K562 (cell line): Measurements from ENCODE around the gene NRN1L. TPM values are rescaled to one million over a fixed set of nuclear protein-coding genes. Genes with fewer than 3 reads are reported as not detected.

Source experiments
- ARNT ChIP-seq, 2 experiments: fragments of 450-650 bp; IDR thresholded peaks; 2 replicates each; pipeline ENCODE4 v1.6.1; 2016; ENCODE audit warnings: mild to moderate bottlenecking in 1 of 2
- ATF7 ChIP-seq: fragments of 450-650 bp; IDR thresholded peaks from 2 replicates; pipeline ENCODE4 v1.7.1; 2014; ENCODE audit warnings: mild to moderate bottlenecking, moderate library complexity
- CHD1 ChIP-seq: fragments of 200-600 bp; sonication (generic); IDR thresholded peaks from one replicate; pipeline ENCODE4 v1.6.1; 2012; ENCODE audit warnings: mild to moderate bottlenecking, moderate library complexity, low read length, inconsistent platforms
- E2F1 ChIP-seq: sonication (generic); formaldehyde crosslinking; IDR thresholded peaks from 2 replicates; pipeline ENCODE4 v1.8.1; 2023; ENCODE audit warnings: mild to moderate bottlenecking, missing genetic modification reagents, moderate library complexity
- GMEB1 ChIP-seq: fragments of 250-450 bp; sonication (Bioruptor Pico); IDR thresholded peaks from 2 replicates; pipeline ENCODE4 v1.4.0; 2020; ENCODE audit warnings: mild to moderate bottlenecking
- NR4A1 ChIP-seq, 2 experiments: fragments of 250-450 bp in 1 of 2; fragments of 450-650 bp in 1 of 2; sonication (Bioruptor Pico) in 1 of 2; IDR thresholded peaks; 2 replicates each; pipeline versions ENCODE4 v1.4.0 to v1.6.1; 2016 to 2020; ENCODE audit warnings: mild to moderate bottlenecking in 2 of 2, missing compliant biosample characterization in 1 of 2, missing genetic modification characterization in 1 of 2, moderate library complexity in 1 of 2
- PHF8 ChIP-seq: fragments of 200-600 bp; sonication (generic); IDR thresholded peaks from 2 replicates; pipeline ENCODE4 v1.6.1; 2012; ENCODE audit warnings: mixed run types, mild to moderate bottlenecking, inconsistent platforms, low read length, moderate library complexity, borderline replicate concordance
- RBBP5 ChIP-seq: fragments of 200-600 bp; sonication (generic); IDR thresholded peaks from 2 replicates; pipeline ENCODE4 v1.6.1; 2012; ENCODE audit warnings: borderline replicate concordance, mild to moderate bottlenecking, low read length, control low read depth, inconsistent platforms; ENCODE audit not compliant: insufficient read depth, poor library complexity, severe bottlenecking
- RBM25 ChIP-seq: fragments of 200-400 bp; formaldehyde crosslinking; IDR thresholded peaks from 2 replicates; pipeline ENCODE4 v1.6.1; 2018; ENCODE audit warnings: low read length, low read depth, moderate library complexity; ENCODE audit not compliant: severe bottlenecking
- SIN3B ChIP-seq: fragments of 450-650 bp; IDR thresholded peaks from 2 replicates; pipeline ENCODE4 v1.6.1; 2017; ENCODE audit warnings: low read depth, mild to moderate bottlenecking, moderate library complexity
- SMARCC2 ChIP-seq: fragments of 450-650 bp; IDR thresholded peaks from 2 replicates; pipeline ENCODE4 v1.6.1; 2017; ENCODE audit warnings: antibody characterized with exemption, moderate library complexity, mild to moderate bottlenecking, low read depth
- ZNF165 ChIP-seq: fragments of 250-450 bp; sonication (Bioruptor Pico); IDR thresholded peaks from 2 replicates; pipeline ENCODE4 v1.4.0; 2020; ENCODE audit warnings: borderline replicate concordance
- ZNF232 ChIP-seq: sonication (generic); formaldehyde crosslinking; IDR thresholded peaks from 2 replicates; pipeline ENCODE4 v1.8.0; 2022; ENCODE audit warnings: mild to moderate bottlenecking, missing genetic modification reagents
- ZNF431 ChIP-seq: sonication (generic); formaldehyde crosslinking; IDR thresholded peaks from 2 replicates; pipeline ENCODE4 v1.8.0; 2022; ENCODE audit warnings: mild to moderate bottlenecking, missing genetic modification reagents
- polyA plus RNA-seq, 8 experiments: library from polyadenylated mRNA; depleted of rRNA in 4 of 8; stranded (reverse) in 5 of 8; unstranded in 3 of 8; fragments of >200 nt; fragmentation: Nextera tagmentation in 2 of 8; fragmentation: Illumina TruSeq in 1 of 8; extraction: Ambion mirVana in 2 of 8; extraction: Trizol in 1 of 8; gene quantifications; 2 replicates each; pipeline versions ENCODE4 v1.2.1 to v1.2.3, GENCODE V29; 2011 to 2014; ENCODE audit warnings: inconsistent platforms in 1 of 8, missing spikeins in 1 of 8
- total RNA-seq, 7 experiments: library from RNA; depleted of rRNA in 6 of 7; stranded (reverse); fragments of >200 nt in 6 of 7; fragmentation: Illumina TruSeq in 2 of 7; extraction: Trizol in 2 of 7; gene quantifications; 2 replicates each; pipeline versions ENCODE4 v1.2.1 to v1.2.3, GENCODE V29; 2011 to 2021; ENCODE audit warnings: low replicate concordance in 1 of 7
- TF ChIP-seq, protein P1 (sequence below), 2 experiments: fragments of 450-650 bp; IDR thresholded peaks; 2 replicates each; pipeline ENCODE4 v1.6.1; 2016
- TF ChIP-seq, protein P2 (sequence below): sonication (generic); formaldehyde crosslinking; IDR thresholded peaks from 2 replicates; pipeline ENCODE4 v1.8.0; 2022; ENCODE audit warnings: mild to moderate bottlenecking, missing genetic modification reagents
- TF ChIP-seq, protein P3 (sequence below): fragments of 250-450 bp; sonication (Bioruptor Pico); IDR thresholded peaks from 2 replicates; pipeline ENCODE4 v1.9.0; 2021; ENCODE audit warnings: mild to moderate bottlenecking

Gene NRN1L
- total and polyA plus RNA-seq, 9 of the 15 experiments (the other 6 are each of a cell fraction or from before 2014, with no cell fraction given), result 0.22 to 0.86 (median 0.61) TPM; not detected in 5

DNA sequence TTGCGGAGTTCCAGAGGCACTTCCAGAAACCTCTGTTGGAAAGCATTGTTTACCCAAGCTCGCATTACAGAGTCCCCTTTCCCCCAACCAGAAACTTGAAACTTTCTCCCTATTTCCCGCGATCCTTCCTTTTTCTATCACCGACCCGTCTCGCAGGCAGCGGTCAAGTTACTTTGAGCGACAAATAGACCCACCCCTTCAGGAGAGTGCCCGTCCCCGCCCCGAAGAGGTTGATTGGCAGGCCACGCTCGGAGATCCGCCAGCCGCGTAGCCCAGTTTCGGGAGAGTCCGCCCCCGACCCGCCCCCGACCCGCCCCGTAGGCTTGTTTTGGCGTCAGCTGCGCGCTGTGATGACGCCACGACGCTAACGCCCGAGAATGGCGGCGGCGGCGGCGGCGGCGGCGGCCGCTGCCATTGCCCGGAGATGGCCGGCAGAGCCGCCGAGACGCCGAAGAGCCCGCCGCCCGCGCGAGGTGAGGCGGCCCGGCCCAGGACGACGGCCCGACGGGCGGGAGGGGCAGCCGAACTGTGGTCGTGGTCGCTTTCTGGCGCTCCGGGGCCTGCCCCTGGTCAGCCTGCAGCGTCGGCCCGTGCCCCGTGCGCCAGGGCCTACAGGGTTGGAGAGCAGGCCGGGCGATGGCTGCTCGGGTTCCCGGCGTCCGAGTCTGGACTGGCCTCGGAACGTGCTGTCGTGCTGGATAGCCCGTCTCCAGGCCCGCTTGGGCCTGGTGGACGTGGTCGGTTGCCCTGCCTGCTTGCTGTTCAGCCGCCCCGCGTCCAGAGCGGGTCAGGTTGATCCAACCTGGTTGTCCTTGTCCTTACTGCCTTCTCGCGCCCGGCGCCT lies 8.4 kb downstream of the NRN1L start, which contains the start of gene PSKH1 (continued):
- peak; percentile 30; the same call in 1 of the 2 replicates for TF ChIP-seq ZNF232 (CRISPR knock-in tag)
- TF ChIP-seq ATF7, result peak; percentile 74; the same call in 1 of the 2 replicates
- no peak for TF ChIP-seq ARNT (IDR thresholded peaks at IDR 0.05)
- peak; percentile 63 for TF ChIP-seq CHD1
- peak; percentile 91 for TF ChIP-seq PHF8
- peak; percentile 94 for TF ChIP-seq GMEB1 (CRISPR knock-in tag)
- 0 out of 2 replicates have a peak, but pooled peaks have one; percentile 75 for TF ChIP-seq ZNF165 (CRISPR knock-in tag)
- TF ChIP-seq RBM25, result peak; percentile 19
- TF ChIP-seq, protein P1, sequence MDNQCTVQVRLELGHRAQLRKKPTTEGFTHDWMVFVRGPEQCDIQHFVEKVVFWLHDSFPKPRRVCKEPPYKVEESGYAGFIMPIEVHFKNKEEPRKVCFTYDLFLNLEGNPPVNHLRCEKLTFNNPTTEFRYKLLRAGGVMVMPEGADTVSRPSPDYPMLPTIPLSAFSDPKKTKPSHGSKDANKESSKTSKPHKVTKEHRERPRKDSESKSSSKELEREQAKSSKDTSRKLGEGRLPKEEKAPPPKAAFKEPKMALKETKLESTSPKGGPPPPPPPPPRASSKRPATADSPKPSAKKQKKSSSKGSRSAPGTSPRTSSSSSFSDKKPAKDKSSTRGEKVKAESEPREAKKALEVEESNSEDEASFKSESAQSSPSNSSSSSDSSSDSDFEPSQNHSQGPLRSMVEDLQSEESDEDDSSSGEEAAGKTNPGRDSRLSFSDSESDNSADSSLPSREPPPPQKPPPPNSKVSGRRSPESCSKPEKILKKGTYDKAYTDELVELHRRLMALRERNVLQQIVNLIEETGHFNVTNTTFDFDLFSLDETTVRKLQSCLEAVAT (IDR thresholded peaks at IDR 0.05), result no peak
- peak; percentile 92 for TF ChIP-seq SIN3B
- TF ChIP-seq ZNF431 (CRISPR knock-in tag), result no peak
- peak; percentile 57; the same call in 1 of the 2 replicates for TF ChIP-seq NR4A1 (CRISPR knock-in tag; IDR thresholded peaks at IDR 0.05)
- TF ChIP-seq NR4A1 (tag; IDR thresholded peaks at IDR 0.05), result no peak
- TF ChIP-seq RBBP5, result peak; percentile 98
- TF ChIP-seq SMARCC2, result no peak
- TF ChIP-seq E2F1 (CRISPR knock-in tag), result 0 out of 2 replicates have a peak, but pooled peaks have one; percentile 35
- TF ChIP-seq, protein P2, sequence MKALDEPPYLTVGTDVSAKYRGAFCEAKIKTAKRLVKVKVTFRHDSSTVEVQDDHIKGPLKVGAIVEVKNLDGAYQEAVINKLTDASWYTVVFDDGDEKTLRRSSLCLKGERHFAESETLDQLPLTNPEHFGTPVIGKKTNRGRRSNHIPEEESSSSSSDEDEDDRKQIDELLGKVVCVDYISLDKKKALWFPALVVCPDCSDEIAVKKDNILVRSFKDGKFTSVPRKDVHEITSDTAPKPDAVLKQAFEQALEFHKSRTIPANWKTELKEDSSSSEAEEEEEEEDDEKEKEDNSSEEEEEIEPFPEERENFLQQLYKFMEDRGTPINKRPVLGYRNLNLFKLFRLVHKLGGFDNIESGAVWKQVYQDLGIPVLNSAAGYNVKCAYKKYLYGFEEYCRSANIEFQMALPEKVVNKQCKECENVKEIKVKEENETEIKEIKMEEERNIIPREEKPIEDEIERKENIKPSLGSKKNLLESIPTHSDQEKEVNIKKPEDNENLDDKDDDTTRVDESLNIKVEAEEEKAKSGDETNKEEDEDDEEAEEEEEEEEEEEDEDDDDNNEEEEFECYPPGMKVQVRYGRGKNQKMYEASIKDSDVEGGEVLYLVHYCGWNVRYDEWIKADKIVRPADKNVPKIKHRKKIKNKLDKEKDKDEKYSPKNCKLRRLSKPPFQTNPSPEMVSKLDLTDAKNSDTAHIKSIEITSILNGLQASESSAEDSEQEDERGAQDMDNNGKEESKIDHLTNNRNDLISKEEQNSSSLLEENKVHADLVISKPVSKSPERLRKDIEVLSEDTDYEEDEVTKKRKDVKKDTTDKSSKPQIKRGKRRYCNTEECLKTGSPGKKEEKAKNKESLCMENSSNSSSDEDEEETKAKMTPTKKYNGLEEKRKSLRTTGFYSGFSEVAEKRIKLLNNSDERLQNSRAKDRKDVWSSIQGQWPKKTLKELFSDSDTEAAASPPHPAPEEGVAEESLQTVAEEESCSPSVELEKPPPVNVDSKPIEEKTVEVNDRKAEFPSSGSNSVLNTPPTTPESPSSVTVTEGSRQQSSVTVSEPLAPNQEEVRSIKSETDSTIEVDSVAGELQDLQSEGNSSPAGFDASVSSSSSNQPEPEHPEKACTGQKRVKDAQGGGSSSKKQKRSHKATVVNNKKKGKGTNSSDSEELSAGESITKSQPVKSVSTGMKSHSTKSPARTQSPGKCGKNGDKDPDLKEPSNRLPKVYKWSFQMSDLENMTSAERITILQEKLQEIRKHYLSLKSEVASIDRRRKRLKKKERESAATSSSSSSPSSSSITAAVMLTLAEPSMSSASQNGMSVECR (CRISPR knock-in tag), result peak; percentile 84
- TF ChIP-seq, protein P3, sequence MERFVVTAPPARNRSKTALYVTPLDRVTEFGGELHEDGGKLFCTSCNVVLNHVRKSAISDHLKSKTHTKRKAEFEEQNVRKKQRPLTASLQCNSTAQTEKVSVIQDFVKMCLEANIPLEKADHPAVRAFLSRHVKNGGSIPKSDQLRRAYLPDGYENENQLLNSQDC (CRISPR knock-in tag), result peak; percentile 85; the same call in 1 of the 2 replicates
